ENCODE measurements around the gene CCNB1IP1.

DNA sequence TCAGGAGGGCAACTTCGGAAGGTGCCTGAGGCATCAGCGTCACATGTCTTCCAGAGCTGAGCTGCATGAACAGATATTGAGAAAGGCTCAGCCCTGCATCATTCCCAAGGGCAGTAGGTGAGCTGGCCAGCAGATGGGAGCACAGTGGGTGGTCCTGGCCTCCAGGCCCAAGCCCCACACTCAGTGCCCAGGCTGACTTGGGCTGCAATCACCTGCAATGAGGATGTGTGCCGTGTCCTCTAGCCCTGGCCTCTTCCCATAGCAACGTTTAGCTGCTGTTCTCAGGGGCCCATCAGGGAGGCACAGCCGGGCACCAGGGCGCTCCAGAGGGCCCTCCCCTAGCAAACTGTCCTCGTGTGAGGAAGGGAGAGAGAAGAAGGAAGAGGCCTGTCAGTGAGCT lies 48.3 kb upstream of the CCNB1IP1 start:
- TF ChIP-seq, protein P1, sequence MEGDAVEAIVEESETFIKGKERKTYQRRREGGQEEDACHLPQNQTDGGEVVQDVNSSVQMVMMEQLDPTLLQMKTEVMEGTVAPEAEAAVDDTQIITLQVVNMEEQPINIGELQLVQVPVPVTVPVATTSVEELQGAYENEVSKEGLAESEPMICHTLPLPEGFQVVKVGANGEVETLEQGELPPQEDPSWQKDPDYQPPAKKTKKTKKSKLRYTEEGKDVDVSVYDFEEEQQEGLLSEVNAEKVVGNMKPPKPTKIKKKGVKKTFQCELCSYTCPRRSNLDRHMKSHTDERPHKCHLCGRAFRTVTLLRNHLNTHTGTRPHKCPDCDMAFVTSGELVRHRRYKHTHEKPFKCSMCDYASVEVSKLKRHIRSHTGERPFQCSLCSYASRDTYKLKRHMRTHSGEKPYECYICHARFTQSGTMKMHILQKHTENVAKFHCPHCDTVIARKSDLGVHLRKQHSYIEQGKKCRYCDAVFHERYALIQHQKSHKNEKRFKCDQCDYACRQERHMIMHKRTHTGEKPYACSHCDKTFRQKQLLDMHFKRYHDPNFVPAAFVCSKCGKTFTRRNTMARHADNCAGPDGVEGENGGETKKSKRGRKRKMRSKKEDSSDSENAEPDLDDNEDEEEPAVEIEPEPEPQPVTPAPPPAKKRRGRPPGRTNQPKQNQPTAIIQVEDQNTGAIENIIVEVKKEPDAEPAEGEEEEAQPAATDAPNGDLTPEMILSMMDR (conservative IDR thresholded peaks at IDR 0.05), result no peak
- TF ChIP-seq ZFX (IDR thresholded peaks at IDR 0.05), result no peak
